Stimulated activated CD4-positive, alpha-beta T cell treated with anti-CD3 and anti-CD28 coated beads, Interleukin-12 subunit alpha, Interleukin-12 subunit beta, amount 100 ng/mL, for 4 hours (primary cell): ENCODE results near the gene ECE1.

Experiments
- DNase-seq: peaks from one replicate; pipeline ENCODE4 v3.0.0-alpha.2; 2020

ECE1 gene

GRCh38 chr1:21325231-21325718 is 35.0 kb upstream of the ECE1 start:
- DNase-seq = no peak

DNA sequence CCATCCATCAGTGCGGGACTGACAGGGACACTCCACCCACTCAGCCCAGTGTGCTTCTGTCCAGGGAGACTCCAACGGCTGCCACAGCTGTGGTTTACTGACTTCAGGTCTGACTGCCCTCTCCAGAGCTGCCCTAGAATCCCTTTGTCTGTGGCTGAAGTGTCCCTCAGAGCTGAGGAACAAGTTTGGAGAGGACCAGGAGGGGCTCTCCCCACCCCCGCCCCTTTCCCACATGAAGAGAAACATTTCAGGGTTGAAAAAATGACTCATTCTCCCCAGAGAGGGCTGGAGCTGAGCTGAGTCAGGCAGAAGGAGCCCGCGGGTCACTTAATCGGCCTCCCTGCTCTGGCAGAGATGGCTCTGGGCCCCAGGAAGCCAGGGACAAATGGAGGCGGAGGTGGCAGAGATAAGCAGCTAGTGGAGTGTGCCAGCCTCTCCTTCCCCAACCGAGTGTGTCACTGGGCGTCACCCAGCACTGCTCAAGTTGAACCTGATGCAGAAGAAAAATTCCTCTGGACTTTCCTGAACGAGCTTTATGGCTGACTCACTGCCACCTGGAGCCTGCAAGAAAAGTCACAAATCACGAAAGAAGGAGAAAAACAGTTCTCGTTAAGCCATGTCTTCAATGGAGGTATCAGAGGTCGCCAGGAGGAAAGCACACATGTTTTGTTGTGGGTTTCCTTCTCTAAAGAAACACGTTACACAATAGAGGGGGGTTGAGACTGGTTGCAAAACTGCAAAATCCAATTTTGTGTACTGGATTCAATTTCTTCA is 34.3 kb upstream of the ECE1 start:
- DNase-seq = peak; percentile 69

DNA sequence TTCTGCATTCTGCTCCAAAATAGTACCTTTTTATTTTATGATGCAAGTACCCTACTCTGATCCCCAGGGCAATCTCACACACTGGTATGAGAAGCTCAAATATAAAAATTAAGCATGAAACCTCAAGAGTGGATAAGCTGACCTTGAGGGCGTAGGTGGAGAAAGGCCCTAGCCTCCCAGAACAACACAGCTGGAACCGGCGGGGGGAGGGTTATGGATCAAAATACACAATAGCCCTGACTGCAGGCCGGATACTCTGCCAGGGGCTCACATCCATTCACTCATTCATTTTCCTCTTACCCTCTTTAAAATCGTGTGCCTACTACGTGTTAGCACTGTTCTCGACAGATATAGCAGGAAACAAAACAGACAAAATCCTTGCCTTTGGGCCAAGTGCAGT is 32.8 kb upstream of the ECE1 start:
- no peak for DNase-seq

DNA sequence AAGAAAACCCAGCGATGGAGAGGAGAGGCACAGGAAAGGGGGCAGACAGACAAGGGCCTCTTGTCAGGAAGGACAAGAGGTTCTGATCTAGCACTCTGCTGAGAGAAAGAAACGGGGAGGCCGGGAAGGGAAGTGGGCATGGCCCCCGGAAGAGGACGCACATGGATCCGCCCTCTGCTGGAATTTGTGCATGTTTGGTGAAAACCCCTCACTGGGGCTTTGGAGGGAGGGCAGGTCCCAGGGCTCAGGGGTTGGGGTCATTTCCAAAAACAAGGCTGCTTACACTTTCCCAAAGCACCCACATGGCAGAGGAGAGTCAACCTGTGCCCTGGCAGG is 32.4 kb upstream of the ECE1 start:
- DNase-seq = no peak

DNA sequence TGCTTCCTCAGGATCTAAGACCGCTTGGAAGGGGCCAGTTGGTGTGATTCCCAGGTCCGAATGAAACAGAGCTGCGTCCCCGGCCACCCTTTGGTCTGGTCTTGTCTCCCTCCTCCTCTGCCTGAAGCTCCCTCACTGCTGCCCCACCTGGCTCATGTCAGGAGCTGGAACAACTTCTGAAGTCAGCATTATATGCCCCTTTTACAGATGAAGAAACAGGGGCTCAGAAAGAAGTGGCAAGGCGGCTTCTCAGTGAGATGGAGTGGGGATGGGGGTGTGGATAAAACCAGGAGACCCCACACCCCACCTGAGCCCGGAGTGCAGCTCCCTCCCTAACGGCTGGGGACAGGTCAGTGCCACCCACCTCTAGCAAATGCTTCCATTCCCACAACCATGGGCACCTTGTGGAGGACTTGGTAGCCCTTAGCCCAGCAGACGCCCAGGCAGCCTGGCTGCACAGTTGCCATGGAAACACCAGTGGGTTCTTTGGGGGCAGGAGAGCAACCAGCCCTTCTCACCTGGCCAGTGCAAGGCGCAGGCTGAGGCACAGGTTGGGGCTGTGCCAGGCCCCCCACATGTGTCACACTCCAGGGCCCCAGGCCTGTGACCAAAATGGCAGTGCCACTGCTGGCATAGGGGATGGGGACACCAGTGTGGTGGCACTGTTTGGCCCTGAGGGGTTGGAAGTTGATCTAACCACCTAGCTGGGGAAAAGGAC is 31.9 kb upstream of the ECE1 start:
- no peak for DNase-seq

GRCh38 chr1:21320410-21321108 is 30.3 kb upstream of the ECE1 start:
- DNase-seq = no peak

DNA sequence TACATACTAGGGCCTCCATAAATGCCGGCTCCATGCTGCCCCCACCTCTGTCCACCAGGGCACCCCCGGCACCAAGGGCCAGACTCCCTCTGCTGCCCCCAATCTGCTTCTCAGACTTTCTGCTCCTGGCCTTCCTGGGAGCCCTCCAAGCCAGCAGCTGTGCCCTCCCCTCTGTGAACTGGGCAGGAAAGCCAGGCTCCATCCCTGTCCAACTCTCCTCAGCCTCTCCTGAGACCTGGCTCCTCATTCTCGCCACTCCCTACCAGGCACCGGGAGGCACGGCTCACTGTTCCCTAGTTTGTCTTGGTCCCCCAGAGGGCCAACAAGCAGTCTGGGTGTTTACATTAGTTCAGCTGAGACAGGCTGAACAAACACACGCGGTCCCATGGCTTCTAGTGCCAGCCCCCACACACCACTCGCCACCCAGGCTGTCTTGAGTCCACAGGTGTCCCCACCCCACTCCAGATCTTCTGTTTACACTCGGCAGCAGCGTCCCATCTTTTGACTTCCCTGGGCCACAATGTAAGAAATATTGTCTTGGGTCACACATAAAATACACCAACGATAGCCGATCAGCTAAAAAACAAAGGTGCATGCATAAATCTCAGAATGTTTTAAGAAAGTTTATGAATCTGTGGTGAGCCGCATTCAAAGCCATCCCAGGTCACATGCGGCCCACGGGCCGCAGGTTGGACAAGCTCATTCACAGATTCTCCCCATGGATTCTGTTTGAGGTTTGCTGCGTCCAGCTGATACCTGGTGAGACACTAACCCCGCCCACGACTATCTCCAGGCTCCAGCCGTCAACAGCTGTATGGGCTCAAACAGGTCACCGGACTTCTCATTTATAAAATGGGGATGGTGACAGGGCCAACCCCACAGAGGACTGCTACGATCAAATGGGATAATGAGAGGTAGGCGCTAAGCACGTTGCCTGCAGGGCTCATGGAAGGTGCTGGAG is 29.5 kb upstream of the ECE1 start:
- no peak for DNase-seq

DNA sequence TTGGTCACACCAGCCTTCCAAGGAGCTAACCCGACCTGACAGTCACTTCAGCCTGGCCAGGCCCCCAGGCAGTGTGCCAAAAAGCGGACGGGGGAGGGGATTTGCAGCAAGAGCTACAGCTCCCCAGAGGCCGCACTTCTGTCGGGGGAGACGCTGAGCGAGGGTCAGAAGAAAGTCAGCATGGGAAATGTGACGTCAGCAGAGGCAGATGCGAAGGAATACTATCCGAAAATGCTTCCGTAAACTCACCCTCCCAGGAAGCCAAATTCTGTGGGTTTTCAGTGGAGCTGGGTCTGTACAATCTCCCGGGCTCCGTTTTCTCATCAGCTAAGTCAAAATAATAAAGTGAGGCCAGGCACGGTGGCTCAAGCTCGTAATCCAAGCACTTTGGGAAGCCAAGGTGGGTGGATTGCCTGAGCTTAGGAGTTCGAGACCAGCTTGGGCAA is 28.5 kb upstream of the ECE1 start:
- no peak for DNase-seq

GRCh38 chr1:21318057-21318713 is 27.9 kb upstream of the ECE1 start:
- no peak for DNase-seq

- DNase-seq = no peak
These were observed 27.4 kb upstream of the ECE1 start for GRCh38 chr1:21317690-21318043.

DNA sequence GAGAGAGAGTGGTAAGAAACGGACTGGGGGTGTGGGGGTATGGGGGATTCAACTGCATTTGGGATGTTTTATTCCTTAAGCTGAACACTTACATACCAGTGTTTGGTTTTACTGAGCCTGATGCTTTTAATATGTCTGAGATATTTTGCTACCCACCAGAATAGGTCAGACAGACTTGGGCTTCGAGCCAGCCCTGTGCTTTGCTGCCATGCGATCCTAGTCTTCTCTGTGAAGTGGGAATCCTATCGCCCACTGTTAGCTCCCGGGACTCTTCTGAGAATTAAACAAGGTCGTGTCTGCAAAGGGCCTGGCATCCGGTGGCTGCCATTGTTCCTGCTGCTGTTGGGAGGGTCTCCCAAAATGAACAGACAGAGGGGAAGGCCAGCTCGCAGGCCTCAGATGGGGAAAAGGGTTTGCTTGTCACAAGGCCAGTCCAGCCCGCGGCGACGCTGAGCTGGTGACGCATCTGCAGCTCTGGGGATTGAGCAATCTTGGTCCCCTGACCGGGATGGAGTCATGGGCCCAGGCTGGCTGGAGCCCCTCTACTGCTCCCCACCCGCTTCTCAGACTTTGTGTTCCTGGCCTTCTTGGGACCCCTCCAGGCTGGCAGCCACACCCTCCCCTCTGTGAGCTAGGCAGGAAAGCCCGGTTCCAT is 26.9 kb upstream of the ECE1 start:
- DNase-seq = no peak

GRCh38 chr1:21314743-21315396 is 24.6 kb upstream of the ECE1 start:
- no peak for DNase-seq

GRCh38 chr1:21313886-21314721 is 23.8 kb upstream of the ECE1 start:
- DNase-seq = no peak

DNA sequence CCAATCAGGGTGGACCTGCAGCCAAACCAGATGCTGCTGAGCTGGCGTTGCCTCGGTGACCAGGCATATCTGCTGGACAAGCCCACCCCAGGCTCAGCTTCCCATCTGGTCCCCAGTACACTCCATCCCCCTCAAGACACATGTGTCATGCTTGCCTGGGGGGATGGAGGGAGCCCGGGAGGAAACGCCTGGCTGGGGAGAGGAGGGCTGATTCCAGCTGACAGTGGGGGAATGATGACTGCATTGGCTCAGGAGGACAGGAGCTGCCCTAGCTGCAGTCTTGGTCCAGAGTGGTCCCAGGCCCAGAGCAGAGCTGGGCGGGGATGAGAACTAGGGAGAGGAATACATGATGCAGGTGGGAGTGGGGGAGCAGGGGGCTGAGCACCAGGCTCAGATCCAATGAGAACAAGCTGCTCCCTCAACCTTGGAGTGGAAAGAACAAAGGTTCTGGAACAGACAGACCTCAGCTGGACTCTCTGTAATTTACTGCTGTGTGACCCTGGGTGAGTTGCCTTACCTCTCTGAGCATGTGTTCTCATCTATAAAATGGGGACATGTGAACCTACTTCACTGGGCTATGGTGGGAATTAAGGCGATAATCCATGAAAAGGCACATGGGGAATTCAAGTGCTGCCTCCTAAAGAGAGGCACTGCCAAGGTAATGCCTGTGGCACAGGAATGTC is 23.1 kb upstream of the ECE1 start:
- no peak for DNase-seq

- DNase-seq = no peak
These were observed 22.2 kb upstream of the ECE1 start for GRCh38 chr1:21312407-21312992.

DNA sequence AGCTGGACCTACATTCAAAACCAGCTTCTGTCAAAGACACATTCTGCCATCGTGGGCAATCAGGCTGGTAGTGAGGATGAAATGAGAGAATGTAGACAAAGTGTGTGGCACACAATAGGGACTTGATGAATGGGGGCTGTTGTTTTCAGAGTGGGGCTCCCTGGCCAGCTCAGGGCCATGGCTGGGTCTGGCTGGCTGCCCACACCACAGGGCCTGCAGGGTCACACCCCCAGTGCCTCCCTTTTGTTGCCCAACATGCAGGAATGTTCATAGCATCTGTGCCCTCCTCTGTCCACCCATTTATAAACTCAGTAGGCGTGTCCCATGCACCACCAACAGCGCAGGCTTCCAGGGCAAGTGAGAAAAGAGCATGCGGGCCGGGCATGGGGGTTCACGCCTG is 20.8 kb upstream of the ECE1 start:
- no peak for DNase-seq

GRCh38 chr1:21308847-21309652 is 18.8 kb upstream of the ECE1 start:
- no peak for DNase-seq

- no peak for DNase-seq
These were observed 18.1 kb upstream of the ECE1 start for GRCh38 chr1:21308330-21308729.
